Mesodermal cell (in vitro differentiated cells): ENCODE data around the gene ACOXL.

ENCODE experiments used
- H3K27ac ChIP-seq: 2 replicates; pipeline ENCODE4 v1.7.0; 2013; ENCODE audit warnings: mild to moderate bottlenecking, low read depth, low read length, moderate library complexity; ENCODE audit not compliant: severe bottlenecking
- H3K36me3 ChIP-seq: 2 replicates; pipeline ENCODE4 v1.7.1; 2013; ENCODE audit warnings: mild to moderate bottlenecking, low read length, moderate library complexity; ENCODE audit not compliant: control insufficient read depth, insufficient read depth
- H3K4me1 ChIP-seq: one replicate; pipeline ENCODE4 v1.7.1; 2013; ENCODE audit warnings: mild to moderate bottlenecking, low read length; ENCODE audit not compliant: insufficient read depth, control insufficient read depth, poor library complexity, severe bottlenecking
- H3K4me3 ChIP-seq: 2 replicates; pipeline ENCODE4 v1.7.0; 2013; ENCODE audit warnings: low read length, control low read depth, mild to moderate bottlenecking; ENCODE audit not compliant: insufficient read depth, poor library complexity, severe bottlenecking; ENCODE audit errors: extremely low read depth
- H3K9me3 ChIP-seq: 2 replicates; pipeline ENCODE4 v1.7.1; 2013; ENCODE audit warnings: mild to moderate bottlenecking, low read length, moderate library complexity; ENCODE audit not compliant: control insufficient read depth
- WGBS, 2 experiments: methylation state at CpG; one replicate each; pipeline ENCODE4 v1.1.5; 2013; ENCODE audit warnings: missing lambda C conversion rate in 2 of 2; ENCODE audit not compliant: insufficient coverage in 2 of 2; 5-methylcytosine and 5-hydroxymethylcytosine counted together

ACOXL gene

GRCh38 chr2:110777531-110778311 lies 45.3 kb downstream of the ACOXL start:
- no peak overlapping the region for H3K4me3 ChIP-seq
- H3K9me3 ChIP-seq, result no peaks in the 10 kb centered on the region
- no peaks in the 10 kb centered on the region for H3K4me1 ChIP-seq
- WGBS, 2 experiments, result 88 to 94% methylated on average over 10 of the region's 12 CpGs
- no peaks in the 10 kb centered on the region for H3K36me3 ChIP-seq
- no peak overlapping the region for H3K27ac ChIP-seq

DNA sequence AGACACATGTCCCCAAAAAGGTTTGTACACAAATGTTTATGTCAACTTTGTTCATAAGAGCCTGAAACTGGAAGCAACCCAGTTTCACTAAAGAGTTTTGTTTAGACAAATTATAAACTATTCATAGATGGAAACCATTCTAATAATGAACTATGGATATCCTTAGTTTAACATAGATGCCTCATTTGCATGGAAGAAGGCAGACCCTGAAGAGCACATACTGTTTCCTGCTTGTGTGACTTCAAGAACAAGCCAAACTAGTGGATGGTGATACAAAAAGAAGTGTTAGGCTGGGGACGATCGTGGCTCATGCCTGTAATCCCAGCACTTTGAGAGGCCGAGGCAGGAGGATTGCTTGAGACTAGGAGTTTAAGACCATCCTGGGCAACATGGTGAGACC lies 48.1 kb downstream of the ACOXL start:
- H3K9me3 ChIP-seq, result peaks cover 1% of the 10 kb centered on the region
- no peak overlapping the region for H3K27ac ChIP-seq
- no peak overlapping the region for H3K4me3 ChIP-seq
- 85 to 87% methylated on average over 3 of the region's 3 CpGs for WGBS, 2 experiments
- no peaks in the 10 kb centered on the region for H3K36me3 ChIP-seq
- no peaks in the 10 kb centered on the region for H3K4me1 ChIP-seq

DNA sequence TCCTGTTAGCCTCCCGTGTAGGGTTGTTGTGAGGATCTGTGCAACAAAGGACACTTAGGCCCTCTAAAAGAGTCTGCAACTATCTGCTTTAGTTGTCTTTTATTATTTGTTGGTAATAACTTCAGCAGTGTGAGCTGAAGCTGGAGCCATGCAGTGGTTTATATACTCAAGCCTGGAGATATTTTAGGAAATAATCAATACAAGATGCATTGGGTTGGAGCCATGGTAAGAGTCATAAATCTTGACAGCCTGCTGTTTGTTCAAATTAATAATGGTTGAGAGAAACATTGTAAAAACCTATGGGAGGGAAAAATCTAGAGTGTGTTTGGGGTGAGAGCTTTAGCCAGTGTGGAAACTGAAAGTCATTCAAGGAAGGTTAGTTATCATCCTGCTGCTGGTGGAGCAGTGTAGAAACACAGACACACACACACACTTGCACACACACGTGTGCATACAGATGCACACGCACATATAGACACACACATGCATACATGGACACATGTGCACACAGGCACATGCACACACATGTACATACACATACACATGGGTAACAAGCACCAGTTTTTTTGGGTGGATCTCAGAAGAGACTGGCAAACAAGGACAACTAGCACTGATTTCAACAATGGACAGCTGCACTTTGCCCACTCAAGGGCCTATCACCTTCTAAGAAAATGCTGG lies 51.0 kb downstream of the ACOXL start:
- H3K27ac ChIP-seq, result no peak overlapping the region
- no peak overlapping the region for H3K4me3 ChIP-seq
- no peaks in the 10 kb centered on the region for H3K36me3 ChIP-seq
- peaks cover 3% of the 10 kb centered on the region for H3K9me3 ChIP-seq
- H3K4me1 ChIP-seq, result no peaks in the 10 kb centered on the region
- WGBS, 2 experiments, result 80 to 100% methylated on average over 2 of the region's 3 CpGs

DNA sequence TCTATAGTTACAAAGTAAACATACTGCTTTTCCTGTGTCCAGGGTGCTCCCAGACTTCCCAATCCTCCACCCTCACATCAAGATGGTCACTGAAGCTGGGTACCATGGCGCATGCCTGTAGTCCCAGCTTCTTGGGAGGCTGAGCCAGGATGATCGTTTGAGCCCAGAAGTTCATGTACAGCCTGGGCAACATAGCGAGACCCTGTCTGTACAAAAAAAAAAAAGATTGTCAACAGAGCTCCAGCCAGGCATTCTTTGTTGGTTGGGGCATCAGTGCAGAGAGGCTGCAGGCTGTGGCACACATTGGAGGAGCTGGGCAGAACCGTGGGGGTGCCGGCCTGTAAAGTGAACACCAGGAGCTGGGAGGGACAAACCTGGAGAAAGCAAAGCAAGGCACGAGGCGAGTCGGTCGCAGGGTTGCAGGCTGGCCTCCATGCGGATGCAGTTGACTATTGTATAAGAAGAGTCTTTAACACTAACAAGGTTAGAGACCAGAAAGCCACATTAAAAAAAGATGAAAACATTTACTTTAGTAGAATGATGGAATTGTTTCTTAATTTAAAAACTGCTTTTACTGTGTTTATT lies 51.8 kb downstream of the ACOXL start:
- Histone ChIP-seq H3K36me3 (no peaks in the 10 kb centered on the region), H3K27ac (no peak overlapping the region), H3K9me3 (peaks cover 3% of the 10 kb centered on the region), H3K4me3 (no peak overlapping the region), H3K4me1 (no peaks in the 10 kb centered on the region)
- 89 to 93% methylated on average over 3 of the region's 10 CpGs for WGBS, 2 experiments

DNA sequence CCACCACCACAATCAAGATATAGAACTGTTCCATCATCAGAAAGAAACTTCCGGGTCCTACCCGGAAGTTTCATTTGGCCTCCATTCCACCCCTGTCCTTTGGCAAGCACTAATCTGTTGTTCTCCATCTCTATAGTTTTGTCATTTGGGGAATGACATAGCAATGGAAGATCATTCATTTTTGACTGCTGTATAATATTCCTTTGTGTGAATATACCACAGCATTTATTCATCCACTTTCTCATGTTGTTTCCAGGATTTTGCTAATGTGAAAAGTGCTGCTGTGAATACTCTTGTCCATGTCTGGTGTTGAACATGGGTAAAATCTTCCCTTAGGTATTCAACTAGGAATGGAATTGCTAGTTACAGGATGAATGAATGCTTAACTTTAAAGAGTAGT lies 53.1 kb downstream of the ACOXL start:
- Histone ChIP-seq H3K4me1 (no peaks in the 10 kb centered on the region), H3K36me3 (no peaks in the 10 kb centered on the region), H3K9me3 (peaks cover 3% of the 10 kb centered on the region), H3K4me3 (no peak overlapping the region), H3K27ac (no peak overlapping the region)
- 100% methylated on average over 1 to 2 of the region's 2 CpGs for WGBS, 2 experiments

GRCh38 chr2:110788976-110789375 lies 56.6 kb downstream of the ACOXL start:
- Histone ChIP-seq H3K4me3 (no peak overlapping the region), H3K4me1 (no peaks in the 10 kb centered on the region), H3K36me3 (no peaks in the 10 kb centered on the region), H3K27ac (no peak overlapping the region), H3K9me3 (peaks cover 3% of the 10 kb centered on the region)
- 80 to 92% methylated on average over 1 to 2 of the region's 2 CpGs for WGBS, 2 experiments

DNA sequence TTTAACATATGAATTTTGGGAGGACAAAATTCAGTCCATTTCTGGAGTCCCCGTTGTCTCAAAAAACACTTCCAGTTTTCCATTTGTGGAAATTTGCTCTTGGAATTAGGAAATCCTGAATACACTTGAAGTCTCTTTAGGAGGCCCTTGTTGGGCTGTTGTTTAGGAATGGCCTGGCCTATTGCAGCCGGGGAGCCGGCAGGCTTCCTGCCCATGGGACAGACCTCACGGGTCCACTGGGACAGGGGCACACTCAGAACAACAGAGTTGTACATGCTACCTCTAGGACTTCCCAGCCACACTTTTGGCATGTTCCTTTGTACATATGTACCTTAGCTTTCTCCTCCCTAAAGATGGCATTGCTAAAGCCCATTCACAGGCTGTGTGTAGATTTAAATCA lies 57.3 kb downstream of the ACOXL start:
- WGBS, 2 experiments, result 80 to 93% methylated on average over 2 to 3 of the region's 4 CpGs
- H3K4me1 ChIP-seq, result no peaks in the 10 kb centered on the region

GRCh38 chr2:110790907-110791306 lies 58.5 kb downstream of the ACOXL start:
- no peaks in the 10 kb centered on the region for H3K36me3 ChIP-seq
- H3K27ac ChIP-seq, result no peak overlapping the region
- no peak overlapping the region for H3K4me3 ChIP-seq
- H3K4me1 ChIP-seq, result no peaks in the 10 kb centered on the region
- no peaks in the 10 kb centered on the region for H3K9me3 ChIP-seq

More for the DNA sequence above, 57.3 kb downstream of the ACOXL start:
- H3K27ac ChIP-seq, result no peak overlapping the region
- no peak overlapping the region for H3K4me3 ChIP-seq
- peaks cover 3% of the 10 kb centered on the region for H3K9me3 ChIP-seq
- no peaks in the 10 kb centered on the region for H3K36me3 ChIP-seq

GRCh38 chr2:110791435-110791834 lies 59.1 kb downstream of the ACOXL start:
- no peaks in the 10 kb centered on the region for H3K36me3 ChIP-seq
- 54 to 78% methylated on average over 2 to 3 of the region's 4 CpGs for WGBS, 2 experiments
- H3K9me3 ChIP-seq, result no peaks in the 10 kb centered on the region
- no peak overlapping the region for H3K4me3 ChIP-seq
- no peak overlapping the region for H3K27ac ChIP-seq
- no peaks in the 10 kb centered on the region for H3K4me1 ChIP-seq

DNA sequence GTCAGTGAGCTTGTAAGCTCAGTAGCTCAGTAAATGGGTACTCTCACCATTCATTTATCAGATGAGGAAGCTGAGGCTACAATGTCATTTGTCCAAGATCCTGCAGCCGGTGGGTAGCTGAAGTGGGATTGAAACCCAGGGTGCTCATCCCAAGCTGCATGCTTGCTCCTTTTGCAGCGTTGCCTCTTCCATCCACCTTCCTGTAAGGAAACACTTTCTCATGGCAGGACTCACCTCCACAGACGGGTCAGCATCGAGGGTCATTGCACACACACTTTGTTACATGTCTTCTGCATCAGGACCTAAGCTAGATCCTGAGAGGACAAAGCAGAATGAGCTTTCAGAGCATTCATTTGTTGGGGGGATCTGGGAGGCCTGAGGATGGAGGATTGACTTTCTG lies 60.7 kb downstream of the ACOXL start:
- no peak overlapping the region for H3K4me3 ChIP-seq
- 74 to 91% methylated on average over 3 to 4 of the region's 4 CpGs for WGBS, 2 experiments
- no peaks in the 10 kb centered on the region for H3K36me3 ChIP-seq
- no peaks in the 10 kb centered on the region for H3K4me1 ChIP-seq
- H3K9me3 ChIP-seq, result no peaks in the 10 kb centered on the region
- H3K27ac ChIP-seq, result no peak overlapping the region

- no peaks in the 10 kb centered on the region for H3K9me3 ChIP-seq
- no peak overlapping the region for H3K27ac ChIP-seq
- H3K4me3 ChIP-seq, result no peak overlapping the region
- H3K36me3 ChIP-seq, result no peaks in the 10 kb centered on the region
- WGBS, 2 experiments, result 76 to 88% methylated on average over 4 of the region's 4 CpGs
- H3K4me1 ChIP-seq, result no peaks in the 10 kb centered on the region
Measured at GRCh38 chr2:110794390-110794789, 62.0 kb downstream of the ACOXL start.
